NB4 (cell line): ENCODE data around the gene SEMA6A.

ENCODE experiments used
- MYC ChIP-seq: IDR thresholded peaks from 2 replicates; pipeline ENCODE4 v1.6.1; 2011; ENCODE audit warnings: low read depth, low read length
- TF ChIP-seq, protein P1 (sequence below): IDR thresholded peaks from 2 replicates; pipeline ENCODE4 v1.6.1; 2011; ENCODE audit warnings: low read depth, low read length

DNA sequence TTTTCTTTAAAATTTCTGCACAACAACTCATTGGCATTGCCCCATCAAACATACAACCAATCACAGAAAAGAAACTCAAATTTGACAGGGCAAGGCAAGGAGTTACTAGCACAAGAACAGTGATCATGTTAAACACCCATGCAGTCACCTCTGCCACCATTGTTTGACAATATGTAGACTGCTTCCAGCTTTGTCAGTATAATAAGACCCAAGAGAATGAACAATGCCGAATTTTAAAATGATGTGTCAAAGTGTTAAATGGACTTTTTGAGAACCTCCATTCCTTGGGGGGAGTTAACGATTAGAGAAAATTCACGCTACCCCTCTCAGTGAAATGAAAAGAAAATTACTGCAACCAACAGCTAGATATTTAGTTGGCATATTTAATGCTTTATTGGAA lies 109.2 kb downstream of the SEMA6A start:
- TF ChIP-seq, protein P1, sequence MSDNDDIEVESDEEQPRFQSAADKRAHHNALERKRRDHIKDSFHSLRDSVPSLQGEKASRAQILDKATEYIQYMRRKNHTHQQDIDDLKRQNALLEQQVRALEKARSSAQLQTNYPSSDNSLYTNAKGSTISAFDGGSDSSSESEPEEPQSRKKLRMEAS = no peak
- no peak for TF ChIP-seq MYC
